A549 (cell line): ENCODE data around the gene BANP. TPM values are rescaled to one million over a fixed set of nuclear protein-coding genes. Genes with fewer than 3 reads are reported as not detected.

Source experiments
- ATAC-seq, 2 experiments: fragments of 200-7000 bp in 1 of 2; fragments of >200 bp in 1 of 2; cut with Nextera tagmentation in 1 of 2; cut with Tn5 transposase in 1 of 2; 3 replicates each; pipeline versions ENCODE4 v1.8.0 to v1.9.1; 2018 to 2020; ENCODE audit warnings: mild to moderate bottlenecking in 1 of 2, moderate library complexity in 1 of 2
- CTCF ChIA-PET: fragments of 300-600 bp; sonication (Branson Sonifier 250); formaldehyde crosslinking; extraction: SDS; loops from one replicate; lab custom pipeline; 2021; ENCODE audit warnings: antibody characterized with exemption, inconsistent platforms; lab: Yijun Ruan, JAX
- POLR2A ChIA-PET: fragments of 350-600 bp; formaldehyde crosslinking; extraction: SDS; loops from one replicate; lab custom pipeline; 2021; ENCODE audit warnings: antibody characterized with exemption, inconsistent platforms; lab: Yijun Ruan, JAX
- DNase-seq, 2 experiments: peaks; one replicate each; pipeline versions ENCODE4 v3.0.0 to v3.0.0-alpha.2; 2011 to 2016; ENCODE audit warnings: low read depth in 1 of 2, low spot score in 1 of 2
- FAIRE-seq: peaks from 2 replicates; lab custom pipeline; 2011; peaks lifted over from hg19 to GRCh38; lab: Jason Lieb, UNC
- H3K27ac ChIP-seq, 2 experiments: fragments of >200 bp; sonication (Bioruptor Twin); formaldehyde crosslinking; 3 replicates each; pipeline ENCODE4 v1.5.1; 2016 to 2017
- H3K4me1 ChIP-seq: fragments of >200 bp; sonication (Bioruptor Twin); formaldehyde crosslinking; 3 replicates; pipeline ENCODE4 v1.6.1; 2016
- H3K4me2 ChIP-seq: fragments of >200 bp; sonication (Bioruptor Twin); formaldehyde crosslinking; 3 replicates; pipeline ENCODE4 v1.6.1; 2016
- H3K4me3 ChIP-seq: fragments of >200 bp; sonication (Bioruptor Twin); formaldehyde crosslinking; 3 replicates; pipeline ENCODE4 v1.5.1; 2016
- H3K9me3 ChIP-seq: fragments of >200 bp; sonication (Bioruptor Twin); formaldehyde crosslinking; 3 replicates; pipeline ENCODE4 v1.6.1; 2016
- BCL3 ChIP-seq: fragments of >200 bp; sonication (Bioruptor Twin); formaldehyde crosslinking; IDR thresholded peaks from 3 replicates; pipeline ENCODE4 v1.6.1; 2016
- CBX8 ChIP-seq: fragments of 200-600 bp; sonication (generic); IDR thresholded peaks from 2 replicates; pipeline ENCODE4 v1.6.1; 2016
- CEBPB ChIP-seq, 2 experiments: fragments of >200 bp in 1 of 2; sonication (Bioruptor Twin) in 1 of 2; formaldehyde crosslinking in 1 of 2; IDR thresholded peaks; 2 replicates each; pipeline ENCODE4 v1.6.1; 2012 to 2016
- E2F6 ChIP-seq: IDR thresholded peaks from 2 replicates; pipeline ENCODE4 v1.6.1; 2012; ENCODE audit warnings: low read depth, borderline replicate concordance
- EP300 ChIP-seq, 2 experiments: fragments of >200 bp; sonication (Bioruptor Twin); formaldehyde crosslinking; IDR thresholded peaks; 2 replicates in 1 of 2; 3 replicates in 1 of 2; pipeline ENCODE4 v1.6.1; 2016 to 2017
- FOXS1 ChIP-seq: fragments of 250-450 bp; sonication (Bioruptor Pico); IDR thresholded peaks from 2 replicates; pipeline ENCODE4 v1.5.0; 2020; ENCODE audit warnings: mild to moderate bottlenecking, moderate library complexity
- HMGXB4 ChIP-seq: fragments of 250-450 bp; sonication (Bioruptor Pico); IDR thresholded peaks from 2 replicates; pipeline ENCODE4 v1.5.0; 2021; ENCODE audit warnings: mild to moderate bottlenecking, moderate library complexity, borderline replicate concordance
- KDM5A ChIP-seq: fragments of 200-600 bp; sonication (generic); IDR thresholded peaks from 2 replicates; pipeline ENCODE4 v1.6.1; 2016; ENCODE audit warnings: antibody characterized with exemption, mild to moderate bottlenecking
- MAZ ChIP-seq: fragments of 150-350 bp; IDR thresholded peaks from 2 replicates; pipeline ENCODE4 v1.6.1; 2014; ENCODE audit warnings: antibody characterized with exemption, low read depth, low read length, borderline replicate concordance
- MYC ChIP-seq: IDR thresholded peaks from 2 replicates; pipeline ENCODE4 v1.6.1; 2012; ENCODE audit warnings: mild to moderate bottlenecking, inconsistent platforms, low read length, improper control_type of control experiment, borderline replicate concordance
- NPAS2 ChIP-seq: fragments of 250-450 bp; sonication (Bioruptor Pico); IDR thresholded peaks from 2 replicates; pipeline ENCODE4 v1.8.0; 2022; ENCODE audit warnings: mild to moderate bottlenecking, moderate library complexity, borderline replicate concordance
- PBX3 ChIP-seq: IDR thresholded peaks from 2 replicates; pipeline ENCODE4 v1.6.1; 2012
- RAD21 ChIP-seq, 2 experiments: fragments of >200 bp in 1 of 2; sonication (Bioruptor Twin) in 1 of 2; formaldehyde crosslinking in 1 of 2; IDR thresholded peaks in 1 of 2; conservative IDR thresholded peaks in 1 of 2; 2 replicates in 1 of 2; 3 replicates in 1 of 2; pipeline ENCODE4 v1.6.1; 2012 to 2018; ENCODE audit warnings: inconsistent platforms in 1 of 2
- REST ChIP-seq: fragments of 200-600 bp; sonication (generic); IDR thresholded peaks from 2 replicates; pipeline ENCODE4 v1.6.1; 2016; ENCODE audit warnings: antibody characterized with exemption, mild to moderate bottlenecking, moderate library complexity
- TP53 ChIP-seq: fragments of 250-450 bp; sonication (Bioruptor Pico); IDR thresholded peaks from 2 replicates; pipeline ENCODE4 v1.5.0; 2021; ENCODE audit warnings: mild to moderate bottlenecking, moderate library complexity
- USF2 ChIP-seq: fragments of 450-650 bp; IDR thresholded peaks from 2 replicates; pipeline ENCODE4 v1.6.1; 2014; ENCODE audit warnings: antibody characterized with exemption
- ZSCAN20 ChIP-seq: fragments of 250-450 bp; sonication (Bioruptor Pico); IDR thresholded peaks from 2 replicates; pipeline ENCODE4 v1.8.0; 2022; ENCODE audit warnings: mild to moderate bottlenecking, moderate library complexity
- WGBS: methylation state at CpG from one replicate; pipeline ENCODE4 v1.1.6; 2017; ENCODE audit errors: missing lambda C conversion rate; 5-methylcytosine and 5-hydroxymethylcytosine counted together
- polyA plus RNA-seq, 4 experiments: library from polyadenylated mRNA; depleted of rRNA in 3 of 4; stranded (reverse); fragments of >200 nt; fragmentation: RNase III in 1 of 4; extraction: RNeasy Plus Mini Kit Qiagen cat#74134 plus additional on column Dnase treatment in 1 of 4; gene quantifications; 2 replicates in 3 of 4; 3 replicates in 1 of 4; pipeline ENCODE4 v1.2.3, GENCODE V29; 2011 to 2017

Gene BANP
- polyA plus RNA-seq, 2 of the 4 experiments (the other 2 are of a cell fraction), result 17.1 to 17.2 TPM

GRCh38 chr16:87958632-87959031, 7.4 kb downstream of the BANP start:
- H3K27ac ChIP-seq, result no peak overlapping the region
- peaks cover 11% of the 10 kb centered on the region; the same call in 1 of the 3 replicates for H3K4me1 ChIP-seq
- WGBS, result 92% methylated on average over 9 of the region's 9 CpGs
- TF ChIP-seq TP53, result no peak
- no peak for TF ChIP-seq CBX8
- H3K4me3 ChIP-seq, result no peak overlapping the region
- no peak for DNase-seq
- ChIA-PET POLR2A (no interaction called here), CTCF (no interaction called here)
- H3K4me2 ChIP-seq, result no peak overlapping the region
- no peak for FAIRE-seq
- ATAC-seq, result no peak
- H3K9me3 ChIP-seq, result no peaks in the 10 kb centered on the region

GRCh38 chr16:87959391-87959990, 8.3 kb downstream of the BANP start:
- FAIRE-seq (no peak), ATAC-seq (no peak), DNase-seq (no peak)
- TF ChIP-seq MAZ (no peak), E2F6 (no peak), MYC (no peak), NPAS2 (no peak), KDM5A (no peak), HMGXB4 (CRISPR knock-in tag) (no peak), CEBPB (IDR thresholded peaks at IDR 0.05) (no peak), RAD21 (conservative IDR thresholded peaks at IDR 0.05 in 1 of 2, IDR thresholded peaks at IDR 0.05 in 1 of 2) (no peak)
- CTCF ChIA-PET, result interaction anchor here (0.6 kb wide), 1 partner anchor 88 kb away, joined by 3 read pairs; no protein-coding TSS in a partner anchor
- 90% methylated on average over 23 of the region's 23 CpGs for WGBS
- peaks cover 6% of the 10 kb centered on the region; the same call in 1 of the 3 replicates for H3K4me1 ChIP-seq
- H3K9me3 ChIP-seq, result no peaks in the 10 kb centered on the region
- H3K4me3 ChIP-seq, result no peak overlapping the region
- no peak overlapping the region for H3K27ac ChIP-seq
- POLR2A ChIA-PET, result no interaction called here
- H3K4me2 ChIP-seq, result no peak overlapping the region

- ChIA-PET POLR2A (no interaction called here), CTCF (interaction anchor here (0.8 to 1.1 kb wide), 2 partner anchors 10 to 181 kb away, joined by 4 read pairs; partner anchors contain the start of gene BANP)
- peaks cover 6% of the 10 kb centered on the region; the same call in 1 of the 3 replicates for H3K4me1 ChIP-seq
- TF ChIP-seq REST (no peak), E2F6 (no peak), EP300 (IDR thresholded peaks at IDR 0.05) (no peak), BCL3 (no peak), NPAS2 (no peak), PBX3 (no peak), ZSCAN20 (CRISPR knock-in tag) (no peak), CEBPB (IDR thresholded peaks at IDR 0.05) (no peak), FOXS1 (no peak), USF2 (no peak)
- H3K9me3 ChIP-seq, result no peaks in the 10 kb centered on the region
- ATAC-seq, result no peak
- H3K27ac ChIP-seq, result no peak overlapping the region
- no peak overlapping the region for H3K4me2 ChIP-seq
- no peak overlapping the region for H3K4me3 ChIP-seq
- no peak for DNase-seq
- 91% methylated on average over 5 of the region's 5 CpGs for WGBS
- FAIRE-seq, result no peak
Observed at GRCh38 chr16:87960296-87960695, 9.1 kb downstream of the BANP start.
